Fibroblast of skin of scalp (primary cell): Measurements from ENCODE around the gene ELL2. TPM values are rescaled to one million over a fixed set of nuclear protein-coding genes. Genes with fewer than 3 reads are reported as not detected.
A peak's percentile ranks its signal among the peaks of the same experiment; 100 is the strongest.

ENCODE experiments used
- DNase-seq: peaks from one replicate; pipeline ENCODE4 v3.0.0-alpha.2; 2013
- polyA plus RNA-seq, 2 experiments: library from polyadenylated mRNA; unstranded; fragments of 120-200 nt; gene quantifications; one replicate each; pipeline ENCODE4 v1.2.1, GENCODE V29; 2013; ENCODE audit not compliant: insufficient read length in 2 of 2

Gene ELL2
- 52.2 TPM for polyA plus RNA-seq (2013, experiment 1 of 2; ENCODE audit: insufficient read length)
- polyA plus RNA-seq (2013, experiment 2 of 2; ENCODE audit: insufficient read length), result 55.5 TPM

DNA sequence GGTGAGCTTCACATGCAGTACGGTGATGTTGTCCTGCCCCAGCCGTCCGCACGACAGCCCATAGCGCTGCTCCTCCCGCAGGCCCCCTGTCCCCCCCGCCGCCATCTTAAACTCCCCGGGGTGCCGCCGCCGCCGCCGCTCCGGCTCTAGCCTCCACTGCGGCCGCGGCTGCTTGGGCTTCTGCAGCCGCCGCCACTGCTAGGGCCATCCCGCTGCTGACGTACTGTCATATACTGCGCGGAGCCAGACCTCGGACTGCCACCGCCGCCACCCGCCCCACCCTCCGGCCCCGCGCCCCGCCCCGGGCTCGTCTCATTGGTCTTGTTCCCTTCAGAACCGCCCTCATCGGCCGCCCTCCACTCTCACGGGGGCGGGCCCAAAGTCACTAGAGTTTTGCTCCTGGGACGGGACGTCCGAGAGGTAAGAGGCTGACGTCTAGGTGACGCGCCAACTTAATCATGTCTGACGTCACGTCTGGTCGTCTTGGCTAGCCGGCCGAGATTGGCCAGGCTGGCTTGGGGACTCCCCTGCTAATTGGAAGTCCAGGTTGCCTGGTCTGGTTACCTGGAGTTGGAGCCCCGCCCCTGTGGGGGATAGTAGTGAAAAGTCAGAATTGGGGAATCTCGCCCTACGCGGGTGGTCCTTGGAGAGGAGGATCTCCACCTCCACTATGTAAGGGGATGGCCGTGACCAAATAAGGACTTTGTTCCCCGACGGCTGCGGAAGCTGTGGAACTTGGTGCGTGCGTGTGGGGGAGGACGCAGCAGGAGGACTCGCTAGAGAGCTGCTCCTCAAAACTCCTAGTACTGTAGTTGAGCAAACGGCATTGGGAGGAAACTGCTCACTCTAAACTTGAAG, at the start of gene ELL2:
TSS of gene ELL2 (minus strand) at position 235 of the 858 bp plus-strand sequence. CDS start at position 105, 130 bp downstream.
- peak; percentile 99 for DNase-seq

DNA sequence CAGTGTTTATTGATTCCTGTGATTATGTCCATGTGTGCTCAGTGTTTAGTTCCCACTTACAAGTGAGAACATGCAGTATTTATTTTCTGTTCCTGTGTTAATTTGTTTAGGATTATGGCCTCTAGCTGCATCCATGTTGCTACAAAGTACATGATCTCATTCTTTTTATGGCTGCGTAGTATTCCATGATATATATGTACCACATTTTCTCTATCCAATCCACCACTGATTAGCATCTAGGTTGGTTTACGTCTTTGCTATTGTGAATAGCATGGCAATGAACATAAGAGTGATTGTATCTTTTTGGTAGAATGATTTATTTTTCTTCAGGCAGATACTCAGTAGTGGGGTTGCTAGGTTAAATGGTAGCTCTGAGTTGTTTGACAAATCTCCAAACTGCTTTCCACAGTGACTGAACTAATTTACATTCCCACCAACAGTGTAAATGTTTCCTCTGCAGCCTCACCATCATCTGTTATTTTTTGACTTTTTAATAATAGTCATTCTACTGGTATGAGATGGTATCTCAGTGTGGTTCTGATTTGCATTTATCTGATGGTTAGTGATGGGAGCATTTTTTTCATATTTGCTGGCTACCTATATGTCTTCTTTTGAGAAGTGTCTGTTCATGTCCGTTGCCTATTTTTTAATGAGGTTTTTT, 47.5 kb upstream of the ELL2 start:
- DNase-seq, result peak; percentile 48

DNA sequence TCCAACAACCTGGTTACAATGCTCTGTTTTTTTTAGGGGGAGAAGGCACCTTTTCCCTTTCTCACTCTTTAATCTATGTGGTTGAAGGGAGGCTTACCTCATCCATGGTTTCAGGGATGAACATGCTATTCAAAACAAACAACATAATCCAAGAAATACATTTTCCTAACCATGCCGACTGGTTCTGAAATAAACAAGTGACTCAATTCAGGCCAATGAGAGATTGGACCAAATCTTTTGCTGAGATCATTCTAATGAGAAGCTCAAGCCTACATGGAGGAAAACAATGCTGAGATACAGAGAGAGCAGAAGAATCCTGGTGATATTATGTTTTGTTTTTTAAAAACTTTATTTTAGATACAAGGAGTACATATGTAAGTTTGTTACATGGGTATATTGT, 46.8 kb upstream of the ELL2 start:
- DNase-seq, result no peak

DNA sequence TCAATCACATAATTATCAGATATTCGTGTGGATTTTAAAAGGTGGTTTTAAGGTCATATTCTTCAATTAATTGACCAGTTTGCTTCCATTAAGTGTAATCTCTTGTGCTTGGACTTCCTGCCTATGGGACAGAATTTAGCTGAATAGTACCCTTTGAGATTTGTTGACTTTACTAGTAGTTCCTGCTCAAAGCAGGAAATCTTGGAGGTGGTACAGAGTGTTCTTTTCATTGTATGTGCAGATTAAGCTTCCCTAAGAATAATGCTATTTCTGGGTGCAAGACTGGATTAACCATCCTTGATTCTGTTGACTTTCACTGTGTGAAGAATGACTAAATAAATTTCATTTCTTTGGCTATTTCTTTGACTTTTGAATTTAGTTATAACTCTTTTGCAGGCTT, 45.4 kb upstream of the ELL2 start:
- no peak for DNase-seq

DNA sequence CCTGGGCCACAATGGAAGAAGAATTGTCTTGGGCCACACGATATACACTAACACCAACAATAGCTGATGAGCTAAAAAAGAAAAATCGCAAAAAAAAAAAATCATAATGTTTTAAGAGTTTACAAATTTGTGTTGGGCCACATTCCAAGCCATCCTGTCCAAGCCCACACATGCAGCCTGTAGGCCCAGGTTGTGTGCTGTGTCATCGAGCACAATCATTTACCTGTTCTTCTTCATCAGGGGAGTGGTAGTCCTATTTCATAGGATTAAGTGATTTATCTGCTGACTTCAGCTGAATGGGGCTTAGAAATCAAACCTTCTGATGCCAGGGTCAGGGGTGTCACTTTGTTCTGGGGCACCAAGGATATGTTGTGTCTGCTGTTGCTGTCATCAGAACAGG, 44.6 kb upstream of the ELL2 start:
- no peak for DNase-seq

DNA sequence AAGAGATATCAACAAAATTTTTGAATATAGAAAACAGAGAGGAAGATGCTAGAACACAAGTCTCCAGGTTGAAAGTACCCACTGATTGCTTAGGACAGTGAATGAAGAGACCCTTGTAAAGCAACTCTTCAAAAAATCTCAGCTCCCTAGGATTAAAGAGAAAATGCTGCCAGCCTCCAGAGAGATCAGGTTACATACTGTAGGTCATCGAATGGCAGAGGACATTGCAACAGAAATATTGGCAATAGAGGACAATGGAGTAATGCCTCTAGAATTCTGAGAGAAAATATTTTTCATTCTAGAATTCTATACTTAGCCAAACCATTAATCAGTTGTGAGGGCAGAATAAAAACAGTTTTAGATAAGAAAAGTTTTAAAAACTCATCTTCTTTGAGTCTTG, 43.1 kb upstream of the ELL2 start:
- no peak for DNase-seq

DNA sequence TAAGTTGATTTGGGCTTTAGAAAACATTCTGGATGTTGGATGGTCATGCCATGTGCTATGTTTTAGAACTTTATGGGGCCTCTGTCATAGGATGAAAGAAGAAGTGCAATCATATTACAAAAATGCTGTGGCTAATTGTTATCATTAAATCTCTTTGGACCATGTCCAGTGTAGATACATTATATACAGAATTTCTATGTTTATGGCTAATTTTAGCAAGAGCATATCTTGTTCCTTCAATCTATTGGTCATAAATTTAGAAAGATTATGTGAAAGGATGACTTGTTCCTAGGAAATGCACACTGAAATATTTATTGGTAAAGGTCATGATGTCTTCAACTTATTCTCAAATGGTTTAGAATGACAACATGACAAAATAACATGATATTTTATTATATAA, 42.4 kb upstream of the ELL2 start:
- peak; percentile 33 for DNase-seq

DNA sequence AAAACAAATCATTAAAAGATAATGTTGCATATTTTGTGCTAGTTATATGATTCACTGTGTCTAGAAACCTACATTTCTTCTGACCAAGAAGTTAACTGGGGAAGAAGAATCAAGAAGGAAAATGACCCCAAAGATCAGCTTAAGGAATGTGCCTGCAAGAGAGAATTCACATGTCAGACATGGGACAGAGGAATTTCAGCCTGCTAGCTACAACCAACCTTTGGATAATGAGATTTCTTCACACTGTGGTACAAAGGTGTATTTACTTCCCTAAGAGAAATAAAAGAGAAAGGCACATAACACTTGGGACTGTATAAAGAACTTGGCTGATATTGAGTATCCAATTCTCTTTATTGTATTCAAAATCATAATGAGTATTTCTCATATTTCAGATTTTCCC, 39.6 kb upstream of the ELL2 start:
- no peak for DNase-seq

DNA sequence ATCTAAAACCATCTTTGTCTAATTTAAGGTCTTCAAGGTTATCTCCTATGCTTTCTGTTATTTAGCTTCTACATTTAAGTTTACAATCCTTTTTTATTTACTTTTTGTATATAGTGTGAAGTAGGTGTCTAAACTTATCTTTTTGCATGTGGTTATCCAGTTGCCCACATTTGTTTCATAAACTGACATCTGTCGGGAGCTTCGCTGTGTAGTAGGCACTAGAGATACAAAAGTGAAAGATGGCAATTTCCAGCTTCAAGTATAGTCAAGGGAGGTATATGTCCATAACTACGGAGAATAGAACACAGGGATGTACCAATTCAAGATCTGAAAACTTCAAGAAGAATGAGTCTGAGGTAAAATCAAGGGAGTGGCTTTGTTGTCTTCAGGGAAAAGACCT, 38.7 kb upstream of the ELL2 start:
- DNase-seq, result no peak

DNA sequence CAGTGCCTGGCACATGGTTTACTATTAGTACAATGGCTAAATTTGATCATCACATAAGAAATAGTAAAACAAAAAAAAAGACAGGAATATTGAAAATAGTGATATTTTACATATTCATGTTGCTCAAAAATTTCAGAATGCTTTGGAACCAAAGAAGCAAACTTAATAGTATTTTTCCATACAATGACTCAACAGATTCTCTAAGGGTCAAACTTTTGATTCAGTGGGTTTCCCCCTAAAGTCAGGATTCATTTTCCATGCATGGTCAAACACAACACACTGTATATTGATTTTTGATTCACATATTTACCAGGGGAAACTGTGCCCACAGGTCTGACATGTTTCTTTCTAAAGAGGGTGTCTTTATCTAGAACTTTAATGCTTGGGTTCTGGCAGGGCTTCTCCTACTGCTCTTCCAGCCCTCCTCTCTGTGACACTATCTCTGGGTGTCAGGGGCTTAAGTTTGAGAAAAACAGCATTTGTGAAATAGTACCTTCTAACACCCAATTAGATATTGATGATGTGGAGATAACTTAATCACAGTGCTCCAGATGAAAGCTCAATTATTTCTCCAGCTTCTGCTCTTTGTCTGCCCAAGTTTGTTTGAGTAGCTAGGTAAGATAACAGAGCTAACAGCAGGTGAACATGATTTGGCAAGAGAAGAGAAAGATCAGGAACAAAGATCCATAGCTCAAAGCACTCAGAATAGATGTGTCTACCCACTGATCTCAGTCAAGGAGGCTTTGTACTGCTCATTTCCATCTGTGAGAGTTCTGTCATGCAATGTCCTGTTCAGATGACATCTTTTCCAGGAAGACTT, 35.5 kb upstream of the ELL2 start:
- no peak for DNase-seq

DNA sequence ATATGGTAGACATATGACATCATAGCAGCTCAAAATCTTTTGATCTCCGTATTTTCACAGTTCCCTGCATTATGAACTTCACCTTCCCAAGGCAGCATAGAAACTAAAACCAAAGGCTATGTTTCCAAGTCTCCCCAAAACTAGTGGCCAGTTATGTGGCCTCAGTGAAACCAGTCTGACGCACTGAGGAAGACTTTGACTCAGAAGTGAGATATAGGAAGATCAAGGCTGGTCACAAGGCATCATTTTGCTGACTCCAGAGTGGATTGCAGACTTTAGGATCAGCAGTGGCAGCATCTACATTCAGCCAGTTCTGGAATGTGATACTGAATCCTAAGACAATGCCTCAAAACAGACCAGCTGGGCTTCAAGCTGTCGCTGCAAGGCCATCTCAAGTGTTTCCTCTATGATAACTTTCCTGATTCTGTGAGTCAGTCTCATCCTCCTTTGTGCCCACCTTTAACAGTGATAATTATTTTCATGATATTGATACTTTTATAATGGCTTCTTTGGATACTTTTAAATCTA, 34.4 kb upstream of the ELL2 start:
- DNase-seq, result no peak

DNA sequence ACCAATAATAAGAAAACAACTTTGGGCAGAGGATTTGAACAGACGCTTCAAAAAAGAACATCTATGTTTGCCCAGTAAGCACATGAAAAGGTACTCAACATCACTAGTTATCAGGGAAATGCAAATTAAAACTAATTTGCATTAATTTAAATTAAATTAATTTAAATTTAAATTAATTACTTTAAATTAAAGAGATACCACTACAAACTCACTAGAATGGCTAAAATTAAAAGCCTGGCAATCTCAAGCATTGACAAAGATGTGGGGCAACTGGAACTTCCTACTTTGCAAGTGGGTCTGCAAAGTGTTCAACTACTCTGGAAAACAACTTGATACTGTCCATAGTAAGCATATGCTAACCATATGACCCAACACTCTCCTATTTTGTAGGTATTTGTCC, 32.1 kb upstream of the ELL2 start:
- DNase-seq, result no peak

DNA sequence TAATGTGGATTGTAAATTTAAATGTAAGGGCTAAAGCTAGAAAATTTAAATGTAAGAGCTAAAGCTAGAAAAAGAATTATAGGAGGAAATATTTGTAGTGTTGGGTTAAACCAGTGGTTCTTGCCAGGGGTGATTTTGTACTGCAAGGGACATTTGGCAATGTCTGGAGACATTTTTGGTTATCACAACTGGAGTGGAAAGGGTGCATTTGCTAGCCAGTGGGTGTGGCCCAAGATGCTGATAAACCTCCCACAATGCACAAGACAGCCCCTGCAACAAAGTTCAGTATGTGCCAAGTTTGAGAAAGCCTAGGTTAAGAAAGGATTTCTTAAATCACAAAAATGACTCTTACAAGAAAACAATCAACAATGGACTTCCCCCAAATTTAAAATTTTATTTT, 31.6 kb upstream of the ELL2 start:
- no peak for DNase-seq

DNA sequence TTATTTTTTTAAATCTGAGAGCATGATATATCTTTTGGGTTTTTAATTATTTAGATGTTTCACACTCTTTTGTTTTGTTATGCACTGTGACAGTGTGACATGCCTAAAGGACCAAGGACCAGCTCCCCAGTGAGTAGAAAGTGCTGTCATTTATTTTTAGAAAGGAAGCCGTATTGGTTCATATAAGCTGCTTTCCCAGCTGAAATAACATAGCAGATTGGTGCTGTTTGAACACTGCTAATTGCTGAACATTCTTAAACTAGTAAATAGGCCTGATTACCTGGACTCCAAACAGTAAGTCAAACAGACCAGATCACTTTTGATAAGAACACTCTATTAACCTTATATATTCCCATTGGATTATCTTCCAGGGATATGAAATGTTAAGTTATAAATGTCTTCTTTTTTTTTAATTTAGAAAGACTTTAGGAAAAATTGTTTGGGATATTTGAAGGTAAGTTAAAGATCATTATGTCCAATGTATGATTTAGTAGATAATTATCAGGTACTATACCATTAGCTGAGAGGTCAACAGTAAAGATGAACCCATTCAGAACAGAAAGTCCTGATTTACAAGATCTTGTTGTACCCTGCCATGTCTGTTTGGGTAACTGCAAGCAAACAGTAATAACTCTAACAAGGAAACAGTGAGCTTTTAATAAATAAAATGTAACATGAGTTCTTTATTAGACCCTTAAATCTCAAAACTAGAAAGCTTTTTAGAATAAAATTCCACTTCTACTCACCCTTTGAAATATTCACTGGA, 27.8 kb upstream of the ELL2 start:
- no peak for DNase-seq

DNA sequence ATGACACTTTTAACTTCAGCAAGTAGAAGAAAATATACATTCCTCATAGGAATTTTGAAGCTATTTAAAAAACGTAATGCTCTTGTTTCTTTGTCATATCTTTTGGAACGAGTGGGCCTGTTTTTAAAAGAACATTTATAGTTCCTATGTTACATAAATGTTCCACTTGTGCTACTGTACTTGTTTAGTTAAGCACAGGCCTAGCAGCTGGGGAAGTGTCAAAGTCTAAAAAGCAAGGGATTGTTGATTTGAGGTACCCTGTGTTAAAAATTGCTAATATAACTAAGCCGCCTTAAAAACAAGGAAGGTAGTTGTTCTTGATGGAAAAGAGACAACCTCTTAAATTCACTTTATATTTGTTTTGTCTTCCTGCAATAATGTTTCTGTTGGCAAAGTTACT, 27.2 kb upstream of the ELL2 start:
- no peak for DNase-seq

DNA sequence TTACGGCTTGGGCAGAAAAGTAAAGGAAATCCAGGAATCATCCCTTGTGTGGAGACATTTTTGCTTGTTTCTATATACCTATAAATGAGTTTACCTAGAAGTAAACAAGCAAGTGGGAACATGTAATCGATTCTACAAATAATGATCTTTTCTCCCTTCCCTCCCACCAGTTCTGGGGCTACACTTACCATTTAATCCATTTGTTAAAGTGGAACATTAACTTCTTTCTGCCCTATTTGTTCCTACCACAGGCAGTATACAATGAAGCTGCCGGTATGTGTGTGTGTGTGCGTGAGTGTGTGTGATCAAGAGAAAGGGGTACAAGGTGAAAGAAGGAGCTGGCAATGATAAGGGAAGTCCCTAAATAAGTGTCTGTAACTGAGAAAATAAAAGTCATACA, 26.4 kb upstream of the ELL2 start:
- DNase-seq, result no peak

DNA sequence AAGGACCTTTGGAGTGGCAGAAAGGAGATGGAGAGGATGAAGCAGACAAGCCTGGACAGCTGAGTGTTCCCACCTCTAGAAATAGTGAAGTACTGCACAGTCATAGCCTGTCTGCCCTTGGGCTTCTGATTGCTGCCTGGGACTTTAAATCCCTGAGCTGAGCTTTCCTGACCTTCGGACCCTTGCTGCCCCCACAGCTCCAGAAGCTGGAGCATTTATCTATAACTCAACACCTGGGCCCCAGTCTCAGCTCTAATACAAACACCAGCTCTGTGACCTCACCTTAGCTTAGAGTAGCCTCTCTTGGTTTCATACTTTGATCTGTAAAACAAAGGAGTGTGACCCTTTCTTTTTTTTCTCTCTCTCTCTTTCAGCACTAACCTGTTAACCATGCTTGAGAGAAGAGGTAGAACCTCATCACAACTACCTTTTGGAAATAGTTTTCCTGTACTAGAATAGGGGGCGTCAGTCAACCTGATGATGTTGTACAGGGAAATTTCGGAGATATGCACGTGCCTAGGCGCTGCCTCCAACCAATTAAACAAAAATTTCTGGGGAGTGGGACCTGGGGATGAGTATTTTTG, 25.4 kb upstream of the ELL2 start:
- DNase-seq, result no peak

DNA sequence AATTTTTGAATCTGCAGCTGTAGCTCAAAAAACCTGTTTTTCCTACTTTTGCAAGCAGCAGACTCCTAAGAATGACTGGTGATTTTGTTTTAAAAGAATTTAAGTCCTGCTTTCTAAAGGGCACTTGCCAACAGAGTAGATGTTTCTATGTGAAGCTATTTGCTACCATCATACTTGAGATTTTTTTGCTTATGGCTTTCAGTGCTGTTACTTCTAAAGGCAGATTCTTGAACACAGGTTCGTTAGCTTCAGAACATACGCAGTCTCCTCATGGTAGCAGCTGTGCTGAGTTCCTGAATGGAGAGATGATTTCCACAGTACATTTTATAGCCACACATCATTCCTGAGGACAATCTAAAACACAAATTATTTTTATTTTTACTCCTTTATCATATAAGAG, 24.4 kb upstream of the ELL2 start:
- DNase-seq, result peak; percentile 41

DNA sequence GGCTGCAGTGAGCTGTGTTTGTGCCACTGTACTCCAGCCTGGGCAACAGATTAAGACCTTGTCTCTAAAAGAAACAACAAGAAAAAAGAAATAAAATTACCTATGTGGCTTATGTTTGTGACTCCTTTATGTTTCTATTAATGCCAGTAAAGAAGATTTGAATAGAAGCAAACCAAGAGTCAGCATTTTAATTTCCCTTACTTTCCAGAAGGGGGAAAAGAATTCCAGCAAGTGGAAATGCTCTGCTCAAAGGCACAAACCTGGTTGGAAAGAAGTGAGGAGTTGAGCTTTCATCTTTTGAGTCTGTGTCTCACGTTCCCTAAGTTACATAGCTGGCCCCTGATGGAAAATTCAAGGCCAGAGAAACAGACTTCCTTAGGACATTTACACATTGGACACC, 23.6 kb upstream of the ELL2 start:
- no peak for DNase-seq

DNA sequence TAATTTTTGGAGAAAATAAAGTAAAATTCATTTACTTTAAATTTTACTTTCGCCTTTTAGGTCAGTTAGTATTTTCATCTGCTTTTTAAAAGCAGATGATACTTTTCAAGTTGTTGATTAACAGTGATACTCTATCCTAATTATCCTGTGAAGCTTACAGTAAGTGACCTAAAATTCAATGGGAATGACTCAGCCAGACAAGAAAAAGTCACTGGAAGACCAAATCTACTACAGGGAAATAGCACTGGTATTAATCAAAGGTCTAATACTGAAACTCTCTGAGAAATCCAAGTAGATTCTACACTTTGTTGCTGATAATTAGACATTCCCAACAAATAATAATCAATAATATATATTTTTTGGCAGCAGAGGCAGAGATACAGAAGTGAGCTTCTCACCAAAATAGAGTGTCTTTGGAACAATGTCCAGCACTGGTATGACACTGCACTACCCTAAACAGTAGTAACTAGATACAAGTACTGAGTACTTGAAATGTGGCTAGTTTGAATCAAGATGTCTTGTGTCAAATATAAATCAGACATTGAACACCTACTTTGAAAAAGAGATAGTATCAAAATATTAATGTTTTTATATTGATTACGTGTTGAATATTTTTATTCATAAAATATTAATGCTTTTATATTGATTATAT, 22.8 kb upstream of the ELL2 start:
- DNase-seq, result peak; percentile 47

DNA sequence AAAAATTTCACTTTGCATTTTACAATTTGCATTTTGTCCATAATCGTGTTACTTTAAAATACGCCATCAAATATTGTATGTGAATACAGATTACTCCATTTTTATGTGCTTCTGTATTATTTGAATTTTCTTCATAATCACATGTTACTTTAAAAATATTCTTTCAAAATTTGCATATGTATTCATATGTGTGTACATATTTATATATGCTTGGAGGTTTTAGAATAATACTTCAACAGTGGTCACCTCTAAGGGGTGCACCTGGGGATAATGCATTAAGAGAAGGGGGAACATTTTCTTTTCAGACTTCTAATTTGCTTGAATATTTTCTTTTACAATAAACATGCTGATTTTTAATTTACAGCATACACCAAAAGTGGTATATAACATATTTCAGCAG, 21.9 kb upstream of the ELL2 start:
- no peak for DNase-seq
